Neural progenitor cell (in vitro differentiated cells): ENCODE data around the gene FANCL.
"Not testable (repeated sequence)": the region's sequence is repeated elsewhere in the genome, so short reads cannot be mapped to it uniquely, and the experiment has no call there.

ENCODE experiments used
- EZH2 ChIP-seq: fragments of 200-600 bp; sonication (generic); IDR thresholded peaks from 2 replicates; pipeline ENCODE4 v1.6.1; 2017; ENCODE audit warnings: antibody characterized with exemption, mild to moderate bottlenecking, moderate library complexity
- TF ChIP-seq, protein P1 (sequence below): fragments of 200-600 bp; sonication (generic); IDR thresholded peaks from 2 replicates; pipeline ENCODE4 v1.5.1; 2017; ENCODE audit warnings: antibody characterized with exemption, mild to moderate bottlenecking

- not testable (repeated sequence) for TF ChIP-seq EZH2
- TF ChIP-seq, protein P1, sequence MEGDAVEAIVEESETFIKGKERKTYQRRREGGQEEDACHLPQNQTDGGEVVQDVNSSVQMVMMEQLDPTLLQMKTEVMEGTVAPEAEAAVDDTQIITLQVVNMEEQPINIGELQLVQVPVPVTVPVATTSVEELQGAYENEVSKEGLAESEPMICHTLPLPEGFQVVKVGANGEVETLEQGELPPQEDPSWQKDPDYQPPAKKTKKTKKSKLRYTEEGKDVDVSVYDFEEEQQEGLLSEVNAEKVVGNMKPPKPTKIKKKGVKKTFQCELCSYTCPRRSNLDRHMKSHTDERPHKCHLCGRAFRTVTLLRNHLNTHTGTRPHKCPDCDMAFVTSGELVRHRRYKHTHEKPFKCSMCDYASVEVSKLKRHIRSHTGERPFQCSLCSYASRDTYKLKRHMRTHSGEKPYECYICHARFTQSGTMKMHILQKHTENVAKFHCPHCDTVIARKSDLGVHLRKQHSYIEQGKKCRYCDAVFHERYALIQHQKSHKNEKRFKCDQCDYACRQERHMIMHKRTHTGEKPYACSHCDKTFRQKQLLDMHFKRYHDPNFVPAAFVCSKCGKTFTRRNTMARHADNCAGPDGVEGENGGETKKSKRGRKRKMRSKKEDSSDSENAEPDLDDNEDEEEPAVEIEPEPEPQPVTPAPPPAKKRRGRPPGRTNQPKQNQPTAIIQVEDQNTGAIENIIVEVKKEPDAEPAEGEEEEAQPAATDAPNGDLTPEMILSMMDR, result not testable (repeated sequence)
These were observed 63.9 kb downstream of the FANCL start for GRCh38 chr2:58177187-58177586.
